Measurements from ENCODE around the gene MSH5. TPM values are rescaled to one million over a fixed set of nuclear protein-coding genes. Genes with fewer than 3 reads are reported as not detected.

The MSH5 gene
- total RNA-seq, 1 experiment from 2014 or later, result 22.4 TPM

DNA sequence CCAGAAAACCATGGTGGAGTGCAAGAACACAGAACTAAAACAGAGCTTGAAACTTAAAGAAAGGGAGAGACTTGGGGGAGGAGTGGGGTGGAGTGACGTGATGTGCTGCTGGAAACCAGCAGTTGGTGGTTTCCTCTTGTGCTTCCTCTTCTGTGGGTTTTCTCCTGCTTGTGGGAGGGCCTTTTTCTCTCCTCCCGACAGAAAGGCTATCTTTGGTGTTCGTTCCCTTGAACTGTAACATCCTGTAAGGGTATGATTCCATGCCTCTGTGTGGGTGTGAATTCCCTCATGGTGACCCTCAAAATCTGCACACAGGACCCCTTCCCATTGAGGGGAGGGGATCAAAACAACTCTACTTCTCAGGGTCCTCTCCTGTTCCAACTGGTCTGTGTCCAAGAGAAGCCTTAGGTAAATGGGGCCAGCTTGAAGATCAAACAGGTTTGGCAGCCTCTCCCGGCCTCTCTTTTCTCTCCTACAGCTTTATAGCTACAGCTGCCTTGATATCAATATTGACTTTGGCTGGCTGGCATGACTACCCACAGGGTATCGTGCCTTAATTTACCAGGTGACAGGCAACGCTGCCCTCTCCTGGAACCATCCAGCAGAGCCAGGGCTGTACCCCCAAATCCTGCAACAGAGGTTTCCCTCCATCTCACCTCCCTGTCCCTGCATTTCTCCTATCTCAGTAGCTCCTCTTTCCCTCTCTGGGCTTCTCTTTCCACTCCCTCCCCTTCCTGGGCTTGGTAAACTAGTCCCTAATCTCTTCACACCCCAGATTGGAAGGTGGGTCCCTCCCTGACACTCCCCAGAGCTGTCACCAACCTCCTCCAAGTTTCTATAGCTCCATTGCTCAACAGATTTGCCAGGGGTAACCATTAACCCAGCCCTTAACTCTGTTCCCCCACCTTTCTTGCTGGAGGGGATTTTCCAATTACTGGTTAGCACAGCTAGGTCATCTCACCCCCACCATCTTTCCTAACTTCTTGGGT is 1.5 kb upstream of the MSH5 start:
- Histone ChIP-seq H4K5ac (ENCODE audit: insufficient read length, low read depth, low read length) (no peak overlapping the region), H3K14ac (ENCODE audit: insufficient read depth, low read length) (no peak overlapping the region), H3K56ac (ENCODE audit: insufficient read length, low read depth, low read length) (no peak overlapping the region), H2BK120ac (ENCODE audit: low read depth, low read length, poor library complexity, severe bottlenecking) (no peak overlapping the region), H2BK5ac (ENCODE audit: insufficient read length, low read length) (no peak overlapping the region), H4K91ac (ENCODE audit: insufficient read length, low read depth, low read length) (no peak overlapping the region), H2BK15ac (ENCODE audit: low read depth, low read length) (no peak overlapping the region), H3K9me3 (ENCODE audit: control insufficient read depth, low read depth, low read length) (no peaks in the 10 kb centered on the region), H4K8ac (replicated peaks; ENCODE audit: insufficient read length, low read depth, low read length) (no peak overlapping the region), H3K27ac (ENCODE audit: insufficient read length, low read depth, low read length) (no peak overlapping the region), H2BK12ac (ENCODE audit: insufficient read length, low read depth, low read length) (no peak overlapping the region), H4K20me1 (ENCODE audit: control insufficient read depth, insufficient read depth, insufficient read length) (no peaks in the 10 kb centered on the region), H3K4me1 (ENCODE audit: insufficient read depth, low read length) (peaks cover 16% of the 10 kb centered on the region), H3K23ac (ENCODE audit: insufficient read length, low read depth, low read length) (no peak overlapping the region), H3K79me2 (ENCODE audit: insufficient read depth, low read length) (peaks cover 6% of the 10 kb centered on the region; the same call in 1 of the 2 replicates), H3T11ph (ENCODE audit: low read length) (no peak overlapping the region), H3K9ac (ENCODE audit: extremely low read depth, insufficient read length, low read length) (no peak overlapping the region), H3K18ac (ENCODE audit: insufficient read length, low read depth, low read length) (no peak overlapping the region), H3K4me2 (ENCODE audit: insufficient read depth, insufficient read length, low read length) (no peak overlapping the region), H2AK5ac (ENCODE audit: insufficient read length, low read length) (no peak overlapping the region), H3K79me1 (ENCODE audit: insufficient read depth, low read depth, low read length, poor library complexity, severe bottlenecking) (no peaks in the 10 kb centered on the region), H3K4ac (ENCODE audit: low read depth, low read length) (no peak overlapping the region), H2AFZ (ENCODE audit: low read length) (no peak overlapping the region), H3K27me3 (ENCODE audit: insufficient read depth, low read length) (no peaks in the 10 kb centered on the region), H3K23me2 (ENCODE audit: insufficient read length, low read depth, low read length, poor library complexity, severe bottlenecking) (peaks cover 32% of the 10 kb centered on the region), H2BK20ac (ENCODE audit: low read depth, low read length, poor library complexity, severe bottlenecking) (no peak overlapping the region)
- peak; percentile 38 for DNase-seq
- peak; percentile 51 for TF ChIP-seq CTCF (conservative IDR thresholded peaks at IDR 0.05)
- WGBS (ENCODE audit: extremely low coverage, insufficient read length, low lambda C conversion rate), result no CpG with 5 or more reads among the region's 6 CpGs
- no peaks in the 10 kb centered on the region for H3K27me3 Mint-ChIP-seq (ENCODE audit: low read depth)
- no peaks in the 10 kb centered on the region for H3K9me3 Mint-ChIP-seq
- H3K4me3 Mint-ChIP-seq, result peak overlapping the region; percentile 91 to 98; a peak in 4 of 5 replicates
- H3K4me1 Mint-ChIP-seq, result peaks cover 44 to 54% of the 10 kb centered on the region in 2 experiments
- peaks cover 26 to 37% (median 27%) of the 10 kb centered on the region in 3 experiments for H3K36me3 Mint-ChIP-seq (ENCODE audit: insufficient read depth in 1 of 3, low read depth in 3 of 3)
- peak overlapping the region; percentile 71 to 88 (median 84) for H3K27ac Mint-ChIP-seq
